PC-3 (cell line): ENCODE data around the gene GALK2. TPM values are rescaled to one million over a fixed set of nuclear protein-coding genes. Genes with fewer than 3 reads are reported as not detected.
"Not testable (repeated sequence)": the region's sequence is repeated elsewhere in the genome, so short reads cannot be mapped to it uniquely, and the experiment has no call there.

Experiments
- ATAC-seq: fragments of 200-7000 bp; cut with Tn5 transposase; 2 replicates; pipeline ENCODE4 v1.9.1; 2020; ENCODE audit warnings: mild to moderate bottlenecking, moderate library complexity
- BruUV-seq: library from RNA; stranded (reverse); fragments of 400-500 nt; replicated peaks from 2 replicates; lab custom pipeline; 2021; lab: Mats Ljungman, UMichigan
- CTCF ChIA-PET: fragments of 300-600 bp; sonication (Branson Sonifier 250); formaldehyde crosslinking; loops from one replicate; lab custom pipeline; 2022; ENCODE audit warnings: antibody characterized with exemption; lab: Charles Lee
- POLR2A ChIA-PET: fragments of 300-600 bp; sonication (Branson Sonifier 250); formaldehyde crosslinking; loops from one replicate; lab custom pipeline; 2022; ENCODE audit warnings: antibody characterized with exemption; ENCODE audit not compliant: unreplicated experiment; lab: Charles Lee
- DNase-seq: peaks from one replicate; pipeline ENCODE4 v3.0.0-alpha.2; 2015
- H2AFZ ChIP-seq: fragments of 300-600 bp; sonication (generic); 2 replicates; pipeline ENCODE4 v1.6.0; 2016; ENCODE audit warnings: antibody characterized with exemption, low read length
- H3F3A ChIP-seq: fragments of 300-600 bp; sonication (generic); one replicate; pipeline ENCODE4 v1.6.0; 2017; ENCODE audit warnings: antibody characterized with exemption, low read length, control low read depth, mild to moderate bottlenecking; ENCODE audit not compliant: unreplicated experiment
- H3K27ac ChIP-seq: fragments of 300-600 bp; sonication (generic); 2 replicates; pipeline ENCODE4 v1.5.1; 2016; ENCODE audit warnings: mild to moderate bottlenecking, low read length
- H3K27me3 ChIP-seq: fragments of 300-600 bp; sonication (generic); 2 replicates; pipeline ENCODE4 v1.6.1; 2016; ENCODE audit warnings: low read length, mixed read lengths
- H3K36me3 ChIP-seq: fragments of 300-600 bp; sonication (generic); 2 replicates; pipeline ENCODE4 v1.6.1; 2016; ENCODE audit warnings: low read depth, mixed run types, low read length, mixed read lengths
- H3K4me1 ChIP-seq: fragments of 300-600 bp; sonication (generic); 2 replicates; pipeline ENCODE4 v1.5.1; 2016; ENCODE audit warnings: low read length; ENCODE audit not compliant: insufficient read depth
- H3K4me2 ChIP-seq: fragments of 300-600 bp; sonication (generic); 2 replicates; pipeline ENCODE4 v1.6.0; 2016; ENCODE audit warnings: low read length
- H3K4me3 ChIP-seq: fragments of 300-600 bp; sonication (generic); 2 replicates; pipeline ENCODE4 v1.5.1; 2016; ENCODE audit warnings: mild to moderate bottlenecking, low read length, mixed read lengths
- H3K79me2 ChIP-seq: fragments of 300-600 bp; sonication (generic); 2 replicates; pipeline ENCODE4 v1.6.1; 2017; ENCODE audit warnings: low read length, mixed read lengths
- H3K9ac ChIP-seq: fragments of 300-600 bp; sonication (generic); 2 replicates; pipeline ENCODE4 v1.6.0; 2016; ENCODE audit warnings: mild to moderate bottlenecking, low read length
- H3K9me2 ChIP-seq: fragments of 300-600 bp; sonication (generic); replicated peaks from 2 replicates; pipeline ENCODE4 v1.6.1; 2016; ENCODE audit warnings: mixed run types, low read length, mixed read lengths
- H3K9me3 ChIP-seq: fragments of 300-600 bp; sonication (generic); 2 replicates; pipeline ENCODE4 v1.6.1; 2016; ENCODE audit warnings: low read length, mixed read lengths
- H4K20me1 ChIP-seq: fragments of 300-600 bp; sonication (generic); 2 replicates; pipeline ENCODE4 v1.6.1; 2016; ENCODE audit warnings: low read length, mixed read lengths
- CTCF ChIP-seq: fragments of 300-600 bp; sonication (generic); conservative IDR thresholded peaks from 2 replicates; pipeline ENCODE4 v1.5.1; 2017; ENCODE audit warnings: antibody characterized with exemption, low read depth, mild to moderate bottlenecking, low read length
- EZH2 ChIP-seq: fragments of 300-600 bp; sonication (generic); IDR thresholded peaks from one replicate; pipeline ENCODE4 v1.6.1; 2017; ENCODE audit warnings: antibody characterized with exemption, mild to moderate bottlenecking, low read length; ENCODE audit not compliant: unreplicated experiment
- EZH2phosphoT487 ChIP-seq: fragments of 300-600 bp; sonication (generic); IDR thresholded peaks from 2 replicates; pipeline ENCODE4 v1.6.1; 2018; ENCODE audit warnings: mild to moderate bottlenecking, antibody characterized with exemption, low read length, borderline replicate concordance
- intact Hi-C: fragments of 100-400 bp; cut with micrococcal nuclease; formaldehyde crosslinking; loops from 2 replicates; pipeline ENCODE4 v1.9.0; 2023
- total RNA-seq: library from RNA; depleted of rRNA; stranded (reverse); fragments of >200 nt; gene quantifications from 2 replicates; pipeline ENCODE4 v1.2.3, GENCODE V29; 2014

Gene GALK2
- total RNA-seq, 1 experiment from 2014 or later, result 27.2 TPM

- no peak overlapping the region for H2AFZ ChIP-seq
- H3K27me3 ChIP-seq, result no peaks in the 10 kb centered on the region
- no peaks in the 10 kb centered on the region for H3K9me3 ChIP-seq
- ATAC-seq (no peak), DNase-seq (no peak)
- H3K27ac ChIP-seq, result no peak overlapping the region
- H3K9me2 ChIP-seq, result no peaks in the 10 kb centered on the region
- H3K4me1 ChIP-seq, result no peaks in the 10 kb centered on the region
- no peak overlapping the region for H3K4me2 ChIP-seq
- no peaks in the 10 kb centered on the region; the same call in 1 of the 2 replicates for H3K36me3 ChIP-seq
- CTCF ChIA-PET, result interaction anchor here (0.7 kb wide), 1 partner anchor 144 kb away, joined by 5 read pairs; no protein-coding TSS in a partner anchor
- BruUV-seq, result no TSS peak
- no peak overlapping the region for H3K4me3 ChIP-seq
- intact Hi-C loops, result no loop called here
- TF ChIP-seq EZH2phosphoT487, result no peak
- no peak for TF ChIP-seq EZH2
- no peak for TF ChIP-seq CTCF
- H3F3A ChIP-seq, result no peaks in the 10 kb centered on the region
- H3K79me2 ChIP-seq, result 0 out of 2 replicates have a peak, but pooled peaks cover 6% of the 10 kb centered on the region
- no peaks in the 10 kb centered on the region for H4K20me1 ChIP-seq
- no peak overlapping the region for H3K9ac ChIP-seq
- POLR2A ChIA-PET, result interaction anchor here (0.6 kb wide), 1 partner anchor 369 kb away, joined by 11 read pairs; the partner anchor contains the start of gene CEP152
Measured at GRCh38 chr15:49179433-49180190, 9.6 kb downstream of the GALK2 start.

GRCh38 chr15:49182128-49182527 lies 12.1 kb downstream of the GALK2 start:
- intact Hi-C loops, result no loop called here
- no peaks in the 10 kb centered on the region for H3K9me2 ChIP-seq
- no peaks in the 10 kb centered on the region for H3F3A ChIP-seq
- H3K36me3 ChIP-seq, result no peaks in the 10 kb centered on the region; the same call in 1 of the 2 replicates
- no peak overlapping the region for H3K4me2 ChIP-seq
- ChIA-PET CTCF (no interaction called here), POLR2A (no interaction called here)
- ATAC-seq (no peak), DNase-seq (no peak)
- no peak for TF ChIP-seq CTCF
- H3K9me3 ChIP-seq, result no peaks in the 10 kb centered on the region
- H3K27me3 ChIP-seq, result no peaks in the 10 kb centered on the region
- BruUV-seq, result no TSS peak
- peaks cover 10% of the 10 kb centered on the region; the same call in 1 of the 2 replicates for H3K79me2 ChIP-seq
- no peak overlapping the region for H3K9ac ChIP-seq
- no peaks in the 10 kb centered on the region for H4K20me1 ChIP-seq
- no peak overlapping the region for H2AFZ ChIP-seq
- H3K27ac ChIP-seq, result no peak overlapping the region
- no peak overlapping the region for H3K4me3 ChIP-seq
- H3K4me1 ChIP-seq, result 0 out of 2 replicates have a peak, but pooled peaks cover under 1% of the 10 kb centered on the region

GRCh38 chr15:49183741-49184140 lies 13.7 kb downstream of the GALK2 start:
- ATAC-seq, BruUV-seq, CTCF ChIA-PET: not testable (repeated sequence)

More at GRCh38 chr15:49183741-49184140, 13.7 kb downstream of the GALK2 start:
- H3K79me2 ChIP-seq, result peaks cover 17% of the 10 kb centered on the region; the same call in 1 of the 2 replicates
- DNase-seq, H3F3A ChIP-seq, H3K4me1 ChIP-seq, H3K9me3 ChIP-seq, H3K4me2 ChIP-seq, H2AFZ ChIP-seq, H3K4me3 ChIP-seq, H3K9me2 ChIP-seq, H3K27me3 ChIP-seq, H3K36me3 ChIP-seq, intact Hi-C loops, H3K27ac ChIP-seq, H4K20me1 ChIP-seq, H3K9ac ChIP-seq, POLR2A ChIA-PET: not testable (repeated sequence)
